Loucy (cell line): ENCODE results near the gene CYBRD1.

Source experiments
- EZH2phosphoT487 ChIP-seq: fragments of 200-600 bp; IDR thresholded peaks from 2 replicates; pipeline ENCODE4 v1.6.1; 2018; ENCODE audit warnings: antibody characterized with exemption, mild to moderate bottlenecking, moderate library complexity, borderline replicate concordance
- TF ChIP-seq, protein P1 (sequence below): fragments of 200-600 bp; sonication (generic); conservative IDR thresholded peaks from 2 replicates; pipeline ENCODE4 v1.5.1; 2014; ENCODE audit warnings: mild to moderate bottlenecking, antibody characterized with exemption, low read length

DNA sequence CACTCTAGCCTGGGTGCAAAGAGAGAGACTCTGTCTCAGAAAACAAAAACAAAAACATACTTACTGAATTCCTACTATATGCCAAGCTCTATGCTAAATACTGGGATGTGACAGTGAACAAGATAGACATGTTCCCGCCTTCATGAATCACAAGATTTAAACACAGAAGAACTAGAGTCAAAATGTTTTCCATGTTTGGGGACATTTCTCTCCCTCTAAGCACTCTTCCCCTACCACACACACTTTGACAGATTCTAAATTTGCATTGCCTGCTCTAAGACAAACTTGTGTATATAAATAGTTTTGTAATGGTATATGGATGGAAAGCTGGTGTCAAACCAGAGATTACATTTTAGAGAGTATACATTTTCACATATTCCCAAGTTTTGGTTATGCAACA is 11.1 kb downstream of the CYBRD1 start:
- TF ChIP-seq, protein P1, sequence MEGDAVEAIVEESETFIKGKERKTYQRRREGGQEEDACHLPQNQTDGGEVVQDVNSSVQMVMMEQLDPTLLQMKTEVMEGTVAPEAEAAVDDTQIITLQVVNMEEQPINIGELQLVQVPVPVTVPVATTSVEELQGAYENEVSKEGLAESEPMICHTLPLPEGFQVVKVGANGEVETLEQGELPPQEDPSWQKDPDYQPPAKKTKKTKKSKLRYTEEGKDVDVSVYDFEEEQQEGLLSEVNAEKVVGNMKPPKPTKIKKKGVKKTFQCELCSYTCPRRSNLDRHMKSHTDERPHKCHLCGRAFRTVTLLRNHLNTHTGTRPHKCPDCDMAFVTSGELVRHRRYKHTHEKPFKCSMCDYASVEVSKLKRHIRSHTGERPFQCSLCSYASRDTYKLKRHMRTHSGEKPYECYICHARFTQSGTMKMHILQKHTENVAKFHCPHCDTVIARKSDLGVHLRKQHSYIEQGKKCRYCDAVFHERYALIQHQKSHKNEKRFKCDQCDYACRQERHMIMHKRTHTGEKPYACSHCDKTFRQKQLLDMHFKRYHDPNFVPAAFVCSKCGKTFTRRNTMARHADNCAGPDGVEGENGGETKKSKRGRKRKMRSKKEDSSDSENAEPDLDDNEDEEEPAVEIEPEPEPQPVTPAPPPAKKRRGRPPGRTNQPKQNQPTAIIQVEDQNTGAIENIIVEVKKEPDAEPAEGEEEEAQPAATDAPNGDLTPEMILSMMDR, result no peak
- TF ChIP-seq EZH2phosphoT487, result no peak
